ENCODE results near the gene DISC1. TPM values are rescaled to one million over a fixed set of nuclear protein-coding genes. Genes with fewer than 3 reads are reported as not detected.

Gene DISC1
- total RNA-seq, 2 donors from 2014 or later = 3.9 to 8.2 TPM

DNA sequence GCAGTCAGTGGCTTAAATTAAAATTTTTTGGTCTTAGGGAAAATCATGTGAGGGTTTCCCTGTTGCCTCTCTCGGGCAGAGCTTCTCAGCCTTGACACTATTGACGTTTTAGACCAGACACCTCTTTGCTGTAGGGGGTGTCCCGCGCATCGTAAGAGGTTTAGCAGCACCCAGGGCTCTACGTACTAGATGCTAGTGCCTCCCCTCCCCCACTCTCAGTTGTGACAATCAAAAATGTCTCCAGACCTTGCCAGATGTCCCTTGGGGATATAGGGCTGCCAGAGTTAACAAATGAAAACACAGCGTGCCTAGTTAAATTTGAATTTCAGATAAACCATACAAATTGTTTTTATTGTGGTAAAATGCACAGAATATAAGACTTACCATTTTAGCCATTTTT, 293.3 kb downstream of the DISC1 start:
- peak; percentile 68 for ATAC-seq (replicated peaks)
- Mint-ChIP-seq H3K27ac (peak overlapping the region; percentile 34), H3K9me3 (no peaks in the 10 kb centered on the region), H3K4me3 (peak overlapping the region; percentile 35), H3K27me3 (no peaks in the 10 kb centered on the region), H3K4me1 (peaks cover 45% of the 10 kb centered on the region), H3K36me3 (ENCODE audit: low read depth) (no peaks in the 10 kb centered on the region)

DNA sequence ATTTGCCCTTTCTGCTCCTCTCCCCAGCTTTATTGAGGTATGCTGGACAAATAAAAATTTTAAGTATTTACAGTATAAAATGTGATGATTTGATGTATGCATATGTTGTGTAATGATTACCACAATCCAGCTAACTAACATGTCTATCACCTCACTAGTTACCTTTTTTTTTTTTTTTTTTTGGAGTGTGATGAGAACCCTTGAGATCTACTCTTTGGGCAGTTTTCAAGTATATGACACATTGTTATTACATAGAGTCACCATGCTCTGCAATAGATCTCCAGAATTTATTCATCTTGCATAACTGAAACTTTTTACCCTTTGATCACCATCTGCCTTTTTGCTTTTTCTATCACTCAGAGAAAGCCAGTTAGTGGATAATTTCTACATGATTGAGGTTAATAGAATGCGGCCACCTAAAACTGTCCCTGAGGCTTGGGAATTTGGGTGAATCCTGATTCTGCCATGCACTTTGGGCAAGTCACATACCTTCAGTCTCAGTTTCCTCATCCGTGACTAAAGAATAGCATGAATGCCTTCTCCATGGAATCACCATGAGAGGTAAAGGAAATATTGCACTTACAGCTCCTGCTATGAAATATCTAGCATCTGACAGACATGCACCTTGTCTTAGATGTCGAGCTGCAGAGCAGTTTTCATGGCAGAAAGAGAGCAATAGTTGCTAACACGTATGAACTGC, 295.2 kb downstream of the DISC1 start:
- H3K27ac Mint-ChIP-seq = no peak overlapping the region
- ATAC-seq (replicated peaks) = no peak
- H3K36me3 Mint-ChIP-seq (ENCODE audit: low read depth) = no peaks in the 10 kb centered on the region
- peaks cover 43% of the 10 kb centered on the region for H3K4me1 Mint-ChIP-seq
- no peak overlapping the region for H3K4me3 Mint-ChIP-seq
- no peaks in the 10 kb centered on the region for H3K27me3 Mint-ChIP-seq
- no peaks in the 10 kb centered on the region for H3K9me3 Mint-ChIP-seq

DNA sequence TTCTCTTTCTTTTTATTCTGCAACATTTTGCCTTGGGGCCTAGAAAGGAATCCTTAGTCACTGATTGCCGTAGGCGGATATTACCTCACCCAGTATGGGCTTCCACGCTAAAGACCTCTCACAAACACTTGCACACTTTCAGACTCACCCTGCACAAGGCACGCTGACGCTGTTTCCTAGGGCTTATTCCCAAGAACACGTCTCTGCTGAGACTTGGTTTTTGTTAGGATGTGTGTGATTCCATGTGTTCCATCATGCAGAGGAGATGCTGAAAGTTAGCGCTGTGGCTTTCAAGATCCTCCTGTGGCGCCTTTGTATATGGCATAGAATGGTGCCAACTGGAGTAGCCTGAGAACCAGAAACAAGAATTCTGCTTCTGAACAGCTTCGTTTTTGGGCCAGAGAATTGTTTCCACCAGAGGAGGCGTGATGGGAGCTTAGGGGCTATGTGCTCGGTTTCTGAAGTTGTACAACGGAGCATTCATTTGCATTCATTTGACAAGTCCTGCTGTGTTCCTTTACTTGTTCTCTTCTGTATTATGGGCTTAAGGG, 297.0 kb downstream of the DISC1 start:
- Mint-ChIP-seq H3K27me3 (no peaks in the 10 kb centered on the region), H3K4me3 (no peak overlapping the region), H3K36me3 (ENCODE audit: low read depth) (no peaks in the 10 kb centered on the region), H3K27ac (no peak overlapping the region), H3K9me3 (no peaks in the 10 kb centered on the region), H3K4me1 (peaks cover 26% of the 10 kb centered on the region)
- ATAC-seq (replicated peaks) = no peak

DNA sequence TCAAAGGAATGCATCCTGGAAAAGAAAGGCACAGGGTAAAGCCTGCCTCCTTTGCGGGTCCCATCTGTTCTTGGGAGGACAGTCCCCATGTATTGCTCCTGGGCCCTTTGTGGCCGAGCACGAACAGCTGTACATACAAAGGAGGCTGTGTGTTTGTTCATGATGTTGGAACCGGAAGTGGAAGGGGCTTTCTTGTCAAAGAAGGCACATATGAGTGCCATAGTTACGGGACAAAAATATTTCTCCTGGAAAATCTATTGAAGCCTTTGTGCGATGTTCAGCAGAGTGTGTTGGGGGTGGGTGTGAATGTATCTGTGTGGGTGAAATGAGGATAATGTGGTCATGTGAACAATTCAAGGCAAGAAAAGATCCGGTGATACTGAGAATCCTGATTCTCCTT, 297.6 kb downstream of the DISC1 start:
- Mint-ChIP-seq H3K27me3 (no peaks in the 10 kb centered on the region), H3K4me3 (no peak overlapping the region), H3K36me3 (ENCODE audit: low read depth) (no peaks in the 10 kb centered on the region), H3K4me1 (peaks cover 25% of the 10 kb centered on the region), H3K27ac (no peak overlapping the region), H3K9me3 (no peaks in the 10 kb centered on the region)
- no peak for ATAC-seq (replicated peaks)

GRCh38 chr1:231925864-231926263, 299.3 kb downstream of the DISC1 start:
- H3K36me3 Mint-ChIP-seq (ENCODE audit: low read depth) = no peaks in the 10 kb centered on the region
- no peak for ATAC-seq (replicated peaks)
- peaks cover 14% of the 10 kb centered on the region for H3K4me1 Mint-ChIP-seq
- H3K9me3 Mint-ChIP-seq = no peaks in the 10 kb centered on the region
- no peaks in the 10 kb centered on the region for H3K27me3 Mint-ChIP-seq
- no peak overlapping the region for H3K4me3 Mint-ChIP-seq
- no peak overlapping the region for H3K27ac Mint-ChIP-seq

DNA sequence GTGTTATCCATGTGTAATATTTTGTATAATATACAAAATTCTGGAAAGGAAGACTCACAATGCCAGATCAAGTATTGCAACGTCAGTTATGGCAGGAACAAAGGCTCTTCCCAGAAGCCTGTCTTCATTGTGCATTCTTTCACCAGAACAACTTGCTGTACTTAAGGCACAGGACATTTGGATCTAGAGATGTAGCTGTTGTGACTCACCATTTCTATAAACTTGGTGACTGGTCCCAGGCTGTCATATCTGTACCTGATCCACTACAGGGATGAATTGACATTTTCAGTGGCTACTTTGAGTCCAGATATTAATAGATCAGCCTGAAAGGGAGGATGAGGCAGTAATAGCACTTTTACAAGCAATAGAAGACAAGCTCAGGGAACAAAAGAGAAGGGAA, 299.8 kb downstream of the DISC1 start:
- no peak overlapping the region for H3K4me3 Mint-ChIP-seq
- H3K36me3 Mint-ChIP-seq (ENCODE audit: low read depth) = no peaks in the 10 kb centered on the region
- H3K27me3 Mint-ChIP-seq = no peaks in the 10 kb centered on the region
- H3K4me1 Mint-ChIP-seq = peaks cover 14% of the 10 kb centered on the region
- no peak overlapping the region for H3K27ac Mint-ChIP-seq
- ATAC-seq (replicated peaks) = peak; percentile 88
- H3K9me3 Mint-ChIP-seq = no peaks in the 10 kb centered on the region

DNA sequence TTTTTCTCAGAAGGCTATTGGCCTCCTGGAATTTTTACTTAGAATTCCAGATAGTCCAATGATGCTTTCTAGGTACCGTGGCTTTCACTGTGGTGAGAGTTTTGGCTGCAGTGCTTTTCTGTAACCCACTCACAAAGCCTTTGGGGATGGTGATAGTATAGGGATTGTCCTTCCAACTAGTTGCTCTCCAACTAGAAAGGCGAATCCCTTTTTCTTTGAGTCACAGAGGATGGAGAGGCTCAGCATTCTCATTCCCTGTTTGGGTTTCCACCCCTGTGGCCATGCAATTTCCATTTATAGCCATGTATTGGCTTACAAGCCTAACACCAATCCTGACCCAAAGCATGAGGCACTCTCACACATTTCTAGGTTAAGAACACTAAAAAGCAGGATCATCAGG, 300.3 kb downstream of the DISC1 start:
- H3K4me3 Mint-ChIP-seq = no peak overlapping the region

GRCh38 chr1:231927431-231927830, 300.8 kb downstream of the DISC1 start:
- Mint-ChIP-seq H3K36me3 (ENCODE audit: low read depth) (no peaks in the 10 kb centered on the region), H3K9me3 (no peaks in the 10 kb centered on the region), H3K27ac (no peak overlapping the region), H3K4me3 (no peak overlapping the region), H3K27me3 (no peaks in the 10 kb centered on the region), H3K4me1 (peaks cover 9% of the 10 kb centered on the region)
- ATAC-seq (replicated peaks) = no peak

More for the DNA sequence above, 300.3 kb downstream of the DISC1 start:
- ATAC-seq (replicated peaks) = no peak
- Mint-ChIP-seq H3K9me3 (no peaks in the 10 kb centered on the region), H3K36me3 (ENCODE audit: low read depth) (no peaks in the 10 kb centered on the region), H3K4me1 (peaks cover 14% of the 10 kb centered on the region), H3K27me3 (no peaks in the 10 kb centered on the region), H3K27ac (no peak overlapping the region)

DNA sequence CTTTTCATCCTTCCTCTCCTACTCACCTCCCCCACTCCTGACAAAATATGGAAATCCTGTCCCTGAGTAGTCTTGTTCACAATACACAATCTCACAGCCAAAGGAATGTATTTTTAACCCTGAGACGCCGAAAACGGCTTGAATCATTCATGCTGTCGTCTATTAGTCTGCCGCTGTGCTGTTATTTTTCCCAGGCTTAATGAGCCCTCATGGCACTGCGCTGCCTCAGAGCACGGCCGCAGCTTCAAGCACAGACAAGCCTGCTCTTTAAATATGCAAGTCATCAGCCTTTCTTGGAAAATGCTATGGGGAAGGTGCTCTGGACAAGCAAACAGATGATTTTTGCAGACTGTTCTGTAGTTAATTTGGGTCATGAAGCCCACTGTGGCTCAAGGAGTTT, 302.7 kb downstream of the DISC1 start:
- peaks cover 9% of the 10 kb centered on the region for H3K4me1 Mint-ChIP-seq
- no peaks in the 10 kb centered on the region for H3K9me3 Mint-ChIP-seq
- H3K27ac Mint-ChIP-seq = no peak overlapping the region
- H3K4me3 Mint-ChIP-seq = no peak overlapping the region
- no peaks in the 10 kb centered on the region for H3K36me3 Mint-ChIP-seq (ENCODE audit: low read depth)
- no peaks in the 10 kb centered on the region for H3K27me3 Mint-ChIP-seq
- ATAC-seq (replicated peaks) = no peak

DNA sequence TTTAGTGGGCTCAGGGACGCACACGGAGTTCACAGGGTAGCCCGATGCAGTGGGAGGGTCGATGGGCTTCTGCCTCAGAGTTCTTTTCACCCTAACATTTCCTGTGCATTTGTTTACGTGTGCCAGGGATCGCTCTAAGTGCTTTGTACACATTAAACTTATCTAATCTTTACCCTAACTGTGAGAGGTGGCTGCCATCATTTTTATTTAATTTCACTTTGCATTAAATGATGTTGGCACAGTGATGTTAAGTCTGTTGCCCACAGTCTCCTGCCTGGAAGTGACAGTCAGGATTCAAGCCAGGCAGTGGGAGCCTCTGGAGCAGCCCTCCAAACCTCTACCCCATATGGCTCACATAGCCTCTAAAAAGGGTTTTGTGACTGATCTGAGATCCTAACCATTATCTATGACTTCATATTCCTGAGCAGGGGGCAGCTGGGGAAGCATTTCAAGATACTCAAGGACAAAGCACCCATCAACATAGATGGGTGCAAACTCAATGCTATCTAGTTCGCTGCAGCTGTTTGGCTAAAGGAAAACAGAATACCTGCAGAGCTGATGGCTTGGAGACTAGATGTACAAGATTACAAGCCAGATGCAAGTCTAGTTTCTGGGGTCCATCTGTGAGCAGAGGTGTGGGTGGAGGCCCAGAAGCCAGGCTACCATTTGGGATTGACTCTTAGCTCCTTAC, 303.8 kb downstream of the DISC1 start:
- Mint-ChIP-seq H3K27me3 (no peaks in the 10 kb centered on the region), H3K4me1 (peaks cover 9% of the 10 kb centered on the region), H3K4me3 (peak overlapping the region; percentile 21), H3K36me3 (ENCODE audit: low read depth) (no peaks in the 10 kb centered on the region), H3K9me3 (no peaks in the 10 kb centered on the region), H3K27ac (peak overlapping the region; percentile 11)
- no peak for ATAC-seq (replicated peaks)

DNA sequence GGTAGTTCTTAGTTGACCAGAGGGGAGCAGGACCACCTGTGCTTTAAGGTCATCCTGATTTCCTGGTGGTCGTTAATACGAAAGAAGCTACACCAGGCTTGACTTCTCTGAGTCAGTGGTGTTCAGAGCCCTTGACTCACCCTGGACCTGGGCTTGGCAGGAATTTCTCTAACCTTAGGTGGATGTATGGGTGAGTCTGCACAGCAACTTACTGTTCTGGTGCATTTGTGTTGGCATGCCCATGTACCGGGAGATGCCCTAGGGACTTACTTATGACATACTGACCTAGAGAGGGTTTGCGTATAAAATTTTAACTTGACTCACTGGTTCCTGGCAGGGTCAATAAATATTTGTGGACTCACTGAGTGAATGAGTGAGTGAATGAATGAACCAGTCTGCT, 304.6 kb downstream of the DISC1 start:
- Mint-ChIP-seq H3K9me3 (no peaks in the 10 kb centered on the region), H3K4me3 (no peak overlapping the region), H3K27me3 (no peaks in the 10 kb centered on the region), H3K4me1 (peaks cover 9% of the 10 kb centered on the region), H3K36me3 (ENCODE audit: low read depth) (no peaks in the 10 kb centered on the region), H3K27ac (no peak overlapping the region)
- no peak for ATAC-seq (replicated peaks)

- Mint-ChIP-seq H3K36me3 (ENCODE audit: low read depth) (no peaks in the 10 kb centered on the region), H3K9me3 (no peaks in the 10 kb centered on the region), H3K27me3 (no peaks in the 10 kb centered on the region), H3K4me3 (no peak overlapping the region), H3K4me1 (peaks cover 5% of the 10 kb centered on the region), H3K27ac (no peak overlapping the region)
- peak; percentile 47 for ATAC-seq (replicated peaks)
Observed at GRCh38 chr1:231931846-231932454, 305.4 kb downstream of the DISC1 start.

GRCh38 chr1:231933711-231934626, 307.4 kb downstream of the DISC1 start:
- Mint-ChIP-seq H3K27ac (no peak overlapping the region), H3K4me3 (no peak overlapping the region), H3K27me3 (no peaks in the 10 kb centered on the region), H3K4me1 (peaks cover 5% of the 10 kb centered on the region), H3K36me3 (ENCODE audit: low read depth) (no peaks in the 10 kb centered on the region), H3K9me3 (no peaks in the 10 kb centered on the region)
- no peak for ATAC-seq (replicated peaks)

DNA sequence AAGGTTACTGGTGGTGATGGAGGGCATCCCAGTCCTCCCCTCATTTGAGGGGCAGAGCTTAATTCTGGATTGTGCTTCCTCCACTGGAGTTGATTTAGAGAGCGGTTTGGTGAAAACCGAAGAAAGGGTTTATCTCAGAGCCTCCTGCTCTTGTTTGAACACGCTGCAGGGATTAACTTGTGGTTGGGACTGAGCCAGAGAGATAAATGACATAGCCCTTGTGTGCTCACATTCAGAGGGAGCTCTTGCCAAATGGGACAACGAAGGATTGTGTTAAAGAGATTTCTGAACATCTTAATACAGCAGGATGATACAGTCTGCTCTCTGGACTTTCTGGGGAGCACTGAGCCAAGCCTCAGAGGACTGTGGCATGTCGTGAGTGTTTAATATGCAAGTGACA, 308.2 kb downstream of the DISC1 start:
- ATAC-seq (replicated peaks) = no peak
- H3K27ac Mint-ChIP-seq = no peak overlapping the region

More for the DNA sequence above, 308.2 kb downstream of the DISC1 start:
- Mint-ChIP-seq H3K9me3 (no peaks in the 10 kb centered on the region), H3K36me3 (ENCODE audit: low read depth) (no peaks in the 10 kb centered on the region), H3K27me3 (no peaks in the 10 kb centered on the region), H3K4me3 (no peak overlapping the region), H3K4me1 (no peaks in the 10 kb centered on the region)
